Measurements from ENCODE around the gene AHRR. TPM values are rescaled to one million over a fixed set of nuclear protein-coding genes. Genes with fewer than 3 reads are reported as not detected.

The AHRR gene
- total RNA-seq, 1 donor from 2014 or later, result 0.29 TPM

DNA sequence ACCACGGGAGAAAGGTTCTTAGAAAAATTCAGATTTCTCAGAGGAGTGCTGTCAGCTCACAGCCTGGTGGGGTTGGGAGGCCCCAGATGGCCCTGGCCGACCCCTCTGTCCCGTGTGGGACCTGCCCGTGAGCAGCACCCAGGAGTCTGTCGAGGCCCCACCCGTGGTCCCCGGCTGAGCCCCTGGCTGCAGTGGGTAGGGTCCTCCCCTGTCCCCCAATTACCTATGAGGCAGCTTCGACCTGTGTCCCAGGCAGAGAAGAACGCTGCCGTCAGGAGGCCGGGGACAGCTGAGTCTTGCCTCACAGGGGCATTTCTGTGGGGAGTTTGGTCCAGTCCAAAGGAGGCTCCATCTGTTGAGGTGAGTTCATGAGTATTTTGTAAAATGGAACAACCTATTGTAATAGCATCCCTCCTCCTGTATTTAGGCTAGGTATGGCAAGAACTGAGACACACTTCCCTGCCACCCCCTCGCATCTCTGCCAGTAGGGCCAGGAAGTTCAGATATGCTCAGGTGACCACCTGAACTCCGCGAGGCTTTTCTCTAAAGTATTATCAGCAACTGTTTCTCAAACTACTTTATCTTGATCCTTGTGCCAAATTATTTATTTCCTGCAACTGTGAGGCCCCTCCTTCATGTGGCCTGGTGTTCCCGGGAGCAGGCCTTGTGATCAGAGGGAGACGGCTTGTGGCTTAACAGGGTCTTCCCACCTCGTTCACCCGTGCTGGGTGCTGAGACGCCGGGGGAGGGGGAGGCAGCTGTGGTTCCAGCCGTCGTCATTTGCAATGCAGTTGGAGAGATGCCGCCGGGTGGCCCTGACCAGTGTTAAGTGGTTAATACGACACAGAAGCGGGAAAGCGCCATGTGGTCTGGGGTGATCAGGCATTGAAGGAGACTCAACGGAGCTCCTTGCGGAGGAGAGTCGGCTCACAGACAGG, 1.7 kb downstream of the AHRR start:
- no peak overlapping the region for H3K4me3 ChIP-seq (ENCODE audit: low read depth, low read length)
- TF ChIP-seq, protein P1, sequence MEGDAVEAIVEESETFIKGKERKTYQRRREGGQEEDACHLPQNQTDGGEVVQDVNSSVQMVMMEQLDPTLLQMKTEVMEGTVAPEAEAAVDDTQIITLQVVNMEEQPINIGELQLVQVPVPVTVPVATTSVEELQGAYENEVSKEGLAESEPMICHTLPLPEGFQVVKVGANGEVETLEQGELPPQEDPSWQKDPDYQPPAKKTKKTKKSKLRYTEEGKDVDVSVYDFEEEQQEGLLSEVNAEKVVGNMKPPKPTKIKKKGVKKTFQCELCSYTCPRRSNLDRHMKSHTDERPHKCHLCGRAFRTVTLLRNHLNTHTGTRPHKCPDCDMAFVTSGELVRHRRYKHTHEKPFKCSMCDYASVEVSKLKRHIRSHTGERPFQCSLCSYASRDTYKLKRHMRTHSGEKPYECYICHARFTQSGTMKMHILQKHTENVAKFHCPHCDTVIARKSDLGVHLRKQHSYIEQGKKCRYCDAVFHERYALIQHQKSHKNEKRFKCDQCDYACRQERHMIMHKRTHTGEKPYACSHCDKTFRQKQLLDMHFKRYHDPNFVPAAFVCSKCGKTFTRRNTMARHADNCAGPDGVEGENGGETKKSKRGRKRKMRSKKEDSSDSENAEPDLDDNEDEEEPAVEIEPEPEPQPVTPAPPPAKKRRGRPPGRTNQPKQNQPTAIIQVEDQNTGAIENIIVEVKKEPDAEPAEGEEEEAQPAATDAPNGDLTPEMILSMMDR (conservative IDR thresholded peaks at IDR 0.05; ENCODE audit: low read depth, low read length), result no peak
- no peak for DNase-seq (ENCODE audit: low read depth)

DNA sequence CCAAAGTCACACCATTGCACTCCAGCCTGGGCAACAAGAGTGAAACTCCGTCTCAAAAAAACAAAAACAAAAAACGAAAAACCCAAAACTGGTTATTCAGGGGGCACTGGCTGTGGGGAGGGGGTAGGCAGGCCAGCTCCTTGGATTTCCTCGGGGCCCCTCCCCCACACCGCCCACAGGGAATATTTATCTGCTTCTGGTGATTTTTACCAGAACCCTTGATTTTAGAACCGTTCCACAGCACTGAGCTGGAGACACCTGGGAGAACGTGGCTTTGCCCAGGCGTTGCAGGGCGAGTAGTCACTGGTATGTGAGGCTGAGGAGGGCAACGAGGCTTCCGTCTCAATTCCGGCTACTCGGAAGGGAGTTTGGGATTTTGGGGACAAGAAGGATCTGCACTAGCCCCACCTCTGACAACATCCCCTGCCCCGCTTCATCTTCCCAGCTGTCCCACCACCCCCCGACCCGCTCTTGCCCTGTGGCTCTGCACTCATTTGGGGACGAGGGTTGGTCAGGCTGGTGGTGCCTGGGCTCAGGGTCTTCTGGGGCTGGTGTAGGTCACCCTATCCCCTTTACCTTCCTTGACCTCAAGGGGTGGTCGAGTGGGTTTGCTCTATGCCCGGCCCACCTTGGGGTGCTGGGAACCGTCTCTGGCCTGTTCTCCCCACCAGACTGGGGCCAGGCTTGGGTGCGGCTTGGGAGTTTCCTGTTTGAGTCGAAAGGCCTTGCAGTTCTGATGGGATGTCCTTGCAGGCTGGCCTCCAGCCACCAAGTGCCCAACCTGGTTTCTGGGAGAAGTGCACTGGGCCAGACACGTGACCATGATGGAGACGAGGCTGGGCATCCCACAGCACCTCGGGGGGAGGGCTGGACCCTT, 3.5 kb downstream of the AHRR start:
- H3K4me3 ChIP-seq (ENCODE audit: low read depth, low read length), result no peak overlapping the region
- no peak for DNase-seq (ENCODE audit: low read depth)
- TF ChIP-seq, protein P1 (conservative IDR thresholded peaks at IDR 0.05; ENCODE audit: low read depth, low read length), result no peak

DNA sequence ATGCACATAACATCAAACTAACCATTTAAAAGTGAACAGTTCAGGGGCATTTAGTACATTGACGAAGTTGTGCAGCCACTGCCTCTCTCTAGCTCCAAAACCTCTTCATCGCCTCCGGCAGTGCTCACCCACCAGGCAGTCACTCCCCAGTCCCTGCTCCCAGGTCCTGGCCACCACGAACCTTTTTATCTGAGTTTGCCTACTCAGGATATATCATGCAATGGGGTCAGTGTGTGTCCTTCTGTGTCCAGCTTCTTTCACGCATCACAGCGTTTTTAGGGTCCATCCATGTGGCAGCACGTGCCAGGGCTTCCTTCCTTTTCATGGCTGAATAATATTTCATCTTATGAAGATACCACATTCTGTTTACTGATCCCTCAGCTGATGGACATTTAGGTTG, 4.6 kb downstream of the AHRR start:
- DNase-seq (ENCODE audit: low read depth), result no peak
- TF ChIP-seq, protein P1 (conservative IDR thresholded peaks at IDR 0.05; ENCODE audit: low read depth, low read length), result no peak
- H3K4me3 ChIP-seq (ENCODE audit: low read depth, low read length), result no peak overlapping the region

DNA sequence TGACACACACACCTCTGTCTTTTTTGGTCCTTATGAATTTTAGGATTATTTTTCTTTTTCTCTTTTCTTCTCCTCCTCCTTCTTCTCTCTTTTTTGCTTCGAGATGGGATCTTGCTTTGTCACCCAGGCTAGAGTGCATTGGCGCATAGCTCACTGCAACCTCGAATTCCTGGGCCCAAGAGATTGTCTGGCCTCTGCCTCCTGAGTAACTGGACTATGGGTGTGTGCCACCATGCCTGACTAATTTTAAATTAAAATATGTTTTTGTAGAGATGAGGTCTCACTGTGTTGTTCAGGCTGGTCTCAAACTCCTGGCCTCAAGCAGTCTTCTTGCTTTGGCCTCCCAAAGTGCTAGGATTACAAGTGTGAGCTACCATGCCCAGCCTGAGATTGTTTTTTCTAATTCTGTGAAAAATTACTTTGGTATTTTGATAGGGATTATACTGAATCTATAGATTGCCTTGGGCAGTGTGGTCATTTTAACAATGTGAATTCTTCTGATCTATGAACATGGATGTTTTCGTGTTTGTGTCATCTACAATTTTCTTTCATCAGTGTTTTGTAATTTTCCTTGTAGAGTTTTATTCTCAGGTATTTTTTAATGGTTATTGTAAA, 7.7 kb downstream of the AHRR start:
- DNase-seq (ENCODE audit: low read depth), result no peak
- TF ChIP-seq, protein P1 (conservative IDR thresholded peaks at IDR 0.05; ENCODE audit: low read depth, low read length), result no peak
- H3K4me3 ChIP-seq (ENCODE audit: low read depth, low read length), result no peak overlapping the region

DNA sequence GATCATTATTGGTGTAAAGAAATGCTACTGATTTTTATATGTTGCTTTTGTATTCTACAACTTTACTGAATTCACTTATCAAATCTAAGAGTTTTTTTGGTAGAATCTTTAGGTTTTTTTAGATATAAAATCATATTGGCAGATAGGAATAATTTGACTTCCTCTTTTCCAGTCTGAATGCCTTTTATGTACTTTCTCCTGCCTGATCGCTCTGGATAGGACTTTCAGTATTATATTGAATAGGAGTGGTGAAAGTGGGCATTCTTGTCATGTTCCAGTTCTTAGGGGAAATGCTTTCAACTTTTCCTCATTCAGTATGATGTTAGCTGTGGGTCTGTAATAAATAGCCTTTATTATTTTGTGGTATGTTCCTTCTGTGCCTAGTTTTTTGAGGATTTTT, 8.3 kb downstream of the AHRR start:
- TF ChIP-seq, protein P1 (conservative IDR thresholded peaks at IDR 0.05; ENCODE audit: low read depth, low read length), result no peak
- no peak for DNase-seq (ENCODE audit: low read depth)
- H3K4me3 ChIP-seq (ENCODE audit: low read depth, low read length), result no peak overlapping the region

DNA sequence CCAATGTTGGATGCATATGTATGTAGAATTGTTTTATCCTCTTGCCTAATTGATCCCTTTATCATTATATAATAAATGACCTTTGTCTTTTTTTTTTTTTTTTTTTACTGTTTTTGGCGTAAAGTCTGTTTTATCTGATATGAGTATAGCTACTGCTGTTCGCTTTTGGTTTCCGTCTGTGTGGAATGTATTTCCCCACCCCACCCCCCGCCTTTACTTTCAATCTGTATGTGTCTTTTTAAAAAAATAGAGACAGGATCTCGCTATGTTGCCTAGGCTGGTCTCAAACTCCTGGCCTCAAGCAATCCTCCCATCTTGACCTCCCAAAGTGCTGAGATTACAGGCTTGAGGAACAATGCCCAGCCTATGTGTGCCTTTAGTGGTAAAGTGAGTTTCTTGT, 11.3 kb downstream of the AHRR start:
- DNase-seq (ENCODE audit: low read depth), result no peak
- H3K4me3 ChIP-seq (ENCODE audit: low read depth, low read length), result no peak overlapping the region
- TF ChIP-seq, protein P1 (conservative IDR thresholded peaks at IDR 0.05; ENCODE audit: low read depth, low read length), result no peak

Data from epithelial cell of proximal tubule (primary cell).